HEK293 (cell line): ENCODE measurements around the gene FAM81A.

Experiments used
- CTCF ChIA-PET: fragments of 350-600 bp; formaldehyde crosslinking; extraction: SDS; loops from one replicate; lab custom pipeline; 2021; ENCODE audit warnings: antibody characterized with exemption; lab: Yijun Ruan, JAX
- POLR2A ChIA-PET: fragments of 300-600 bp; formaldehyde crosslinking; extraction: SDS; loops from one replicate; lab custom pipeline; 2020; ENCODE audit warnings: antibody characterized with exemption, inconsistent platforms; lab: Yijun Ruan, JAX
- H3K27ac ChIP-seq: fragments of 200-500 bp; sonication (Bioruptor generic); 2 replicates; pipeline ENCODE4 v1.5.1; 2014; ENCODE audit warnings: low read depth, low read length, control low read depth, inconsistent platforms; ENCODE audit errors: extremely low read depth
- H3K36me3 ChIP-seq, 2 experiments: fragments of 200-500 bp in 1 of 2; sonication (Bioruptor generic) in 1 of 2; 1 replicate in 1 of 2; 2 replicates in 1 of 2; pipeline ENCODE4 v1.5.1; 2014 to 2017; ENCODE audit warnings: inconsistent platforms in 2 of 2, low read length in 2 of 2; ENCODE audit not compliant: control insufficient read depth in 2 of 2, insufficient read depth in 1 of 2
- H3K4me1 ChIP-seq: fragments of 200-500 bp; sonication (Bioruptor generic); 2 replicates; pipeline ENCODE4 v1.5.1; 2014; ENCODE audit warnings: mild to moderate bottlenecking, low read length, inconsistent platforms; ENCODE audit not compliant: control insufficient read depth, insufficient read depth
- H3K4me3 ChIP-seq: 2 replicates; pipeline ENCODE4 v1.5.1; 2011; ENCODE audit warnings: low read depth, mild to moderate bottlenecking, control low read depth, low read length, moderate library complexity
- H3K9me3 ChIP-seq: fragments of 200-500 bp; sonication (Bioruptor generic); 2 replicates; pipeline ENCODE4 v1.5.1; 2014; ENCODE audit warnings: low read depth, low read length, inconsistent platforms; ENCODE audit not compliant: control insufficient read depth, insufficient read depth
- MZF1 ChIP-seq: fragments of 450-650 bp; formaldehyde crosslinking; IDR thresholded peaks from 2 replicates; pipeline ENCODE4 v1.5.1; 2017; ENCODE audit warnings: missing biosample characterization, missing genetic modification characterization, borderline replicate concordance
- SETDB1 ChIP-seq: IDR thresholded peaks from one replicate; pipeline ENCODE4 v1.6.1; 2017; ENCODE audit warnings: mild to moderate bottlenecking, low read length, moderate library complexity, mixed read lengths; ENCODE audit not compliant: insufficient read length
- ZFP3 ChIP-seq: fragments of 450-650 bp; formaldehyde crosslinking; IDR thresholded peaks from 2 replicates; pipeline ENCODE4 v1.5.1; 2016; ENCODE audit warnings: low read depth, missing biosample characterization, missing genetic modification characterization
- ZFP69B ChIP-seq: fragments of 450-650 bp; formaldehyde crosslinking; IDR thresholded peaks from 2 replicates; pipeline ENCODE4 v1.5.1; 2016; ENCODE audit warnings: missing biosample characterization, missing genetic modification characterization
- ZNF112 ChIP-seq: fragments of 450-650 bp; formaldehyde crosslinking; IDR thresholded peaks from 2 replicates; pipeline ENCODE4 v1.5.0; 2017; ENCODE audit warnings: missing biosample characterization, missing genetic modification characterization
- ZNF16 ChIP-seq: fragments of 450-650 bp; formaldehyde crosslinking; IDR thresholded peaks from 2 replicates; pipeline ENCODE4 v1.5.1; 2016; ENCODE audit warnings: low read depth, missing biosample characterization, missing genetic modification characterization
- ZNF202 ChIP-seq: fragments of 450-650 bp; formaldehyde crosslinking; IDR thresholded peaks from 2 replicates; pipeline ENCODE4 v1.5.1; 2016; ENCODE audit warnings: missing biosample characterization, missing genetic modification characterization, borderline replicate concordance
- ZNF416 ChIP-seq: fragments of 450-650 bp; formaldehyde crosslinking; IDR thresholded peaks from 2 replicates; pipeline ENCODE4 v1.5.1; 2016; ENCODE audit warnings: missing biosample characterization, missing genetic modification characterization
- ZNF548 ChIP-seq: fragments of 450-650 bp; formaldehyde crosslinking; IDR thresholded peaks from 2 replicates; pipeline ENCODE4 v1.5.1; 2016; ENCODE audit warnings: missing biosample characterization, missing genetic modification characterization
- ZNF561 ChIP-seq: fragments of 450-650 bp; IDR thresholded peaks from 2 replicates; pipeline ENCODE4 v1.5.1; 2018; ENCODE audit warnings: missing biosample characterization, missing genetic modification characterization, borderline replicate concordance
- TF ChIP-seq, protein P1 (sequence below): fragments of 450-650 bp; IDR thresholded peaks from 2 replicates; pipeline ENCODE4 v1.5.1; 2018; ENCODE audit warnings: missing biosample characterization, mild to moderate bottlenecking, missing genetic modification characterization
- TF ChIP-seq, protein P2 (sequence below): fragments of 450-650 bp; formaldehyde crosslinking; IDR thresholded peaks from 2 replicates; pipeline ENCODE4 v1.5.1; 2016; ENCODE audit warnings: missing biosample characterization, missing genetic modification characterization

FAM81A gene

DNA sequence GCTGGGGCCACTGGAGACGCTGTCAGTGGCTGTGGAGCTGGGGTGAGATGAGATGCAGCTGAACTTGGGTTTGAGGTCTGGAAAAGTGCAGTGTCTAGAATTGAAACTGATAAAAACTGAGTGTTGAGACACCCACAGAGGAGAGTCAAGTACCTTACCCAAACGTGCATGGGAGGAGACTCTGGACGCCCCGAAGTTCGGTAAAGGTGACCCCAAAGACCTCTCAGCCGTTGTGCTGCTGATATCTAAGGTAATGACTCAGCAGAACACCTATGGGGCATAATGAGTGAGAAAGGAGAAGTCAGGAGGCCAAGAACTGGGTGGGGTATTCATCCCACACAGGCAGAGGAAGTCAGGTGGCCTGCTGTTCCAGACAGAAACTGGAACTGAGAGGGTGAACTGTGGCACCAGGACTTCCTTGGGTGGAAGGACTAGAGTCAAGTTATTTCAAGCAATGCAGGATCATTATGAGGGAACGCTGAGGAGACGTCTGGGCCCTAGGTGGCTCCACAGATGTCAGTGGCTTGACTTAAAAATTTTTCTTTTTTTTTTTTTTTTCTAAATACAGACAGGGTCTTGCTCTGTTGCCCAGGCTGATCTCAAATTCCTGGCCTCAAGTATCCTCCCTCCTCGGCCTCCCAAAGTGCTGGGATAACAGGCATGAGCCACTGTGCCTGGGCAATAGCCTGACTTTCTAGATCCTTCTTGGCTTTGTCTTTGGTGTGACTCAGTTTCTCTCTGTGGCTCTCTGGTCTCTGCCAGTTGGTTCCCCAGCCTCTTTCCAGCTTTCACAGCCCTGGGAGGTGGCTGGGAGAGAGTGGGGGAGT lies 105.9 kb downstream of the FAM81A start (continued):
- no peak for TF ChIP-seq ZNF112

DNA sequence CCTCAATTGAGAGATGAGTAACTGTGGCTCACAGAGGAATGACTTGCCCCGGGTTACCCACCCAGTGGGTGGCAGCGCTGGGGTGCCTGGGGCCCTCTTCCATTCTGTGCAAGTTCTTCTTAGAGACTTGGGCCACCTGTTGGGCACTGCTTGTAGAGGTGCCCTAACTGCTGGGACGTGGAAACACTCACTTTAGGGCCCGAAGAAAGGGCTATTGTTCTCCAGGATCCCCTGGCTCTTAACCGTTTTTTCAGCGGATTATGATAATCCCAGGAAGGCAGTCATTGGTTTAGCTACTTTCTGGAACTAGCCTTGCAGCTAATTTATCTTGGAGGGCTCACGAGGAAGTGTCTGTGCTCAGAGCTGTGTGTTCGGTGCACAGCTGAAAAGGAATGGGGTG lies 107.6 kb downstream of the FAM81A start:
- H3K4me3 ChIP-seq: no peak overlapping the region
- no peaks in the 10 kb centered on the region for H3K4me1 ChIP-seq
- no peak overlapping the region for H3K27ac ChIP-seq
- CTCF ChIA-PET: no interaction called here
- H3K36me3 ChIP-seq: no peaks in the 10 kb centered on the region
- H3K9me3 ChIP-seq: no peaks in the 10 kb centered on the region
- no peak for TF ChIP-seq ZFP69B (tag by site-specific recombination)
- TF ChIP-seq ZNF16 (tag by site-specific recombination): no peak
- TF ChIP-seq ZNF416 (tag by site-specific recombination): no peak
- POLR2A ChIA-PET: no interaction called here

GRCh38 chr15:59548501-59549226 lies 110.7 kb downstream of the FAM81A start:
- POLR2A ChIA-PET: no interaction called here
- H3K27ac ChIP-seq: no peak overlapping the region
- H3K4me1 ChIP-seq: no peaks in the 10 kb centered on the region
- CTCF ChIA-PET: interaction anchor here (0.7 to 1.3 kb wide), 2 partner anchors 16 to 17 kb away, joined by 3 to 5 read pairs; no protein-coding TSS in a partner anchor
- no peaks in the 10 kb centered on the region for H3K9me3 ChIP-seq
- no peaks in the 10 kb centered on the region for H3K36me3 ChIP-seq
- H3K4me3 ChIP-seq: no peak overlapping the region
- TF ChIP-seq SETDB1 (peak; percentile 69), ZNF416 (tag by site-specific recombination) (no peak)
- TF ChIP-seq, all 188 proteins: peak for 1

GRCh38 chr15:59549301-59550185 lies 111.6 kb downstream of the FAM81A start:
- ChIA-PET POLR2A (no interaction called here), CTCF (interaction anchor here (0.6 to 1.3 kb wide), 3 partner anchors 16 to 94 kb away, joined by 3 to 8 read pairs (median 5); no protein-coding TSS in a partner anchor)
- no peaks in the 10 kb centered on the region for H3K36me3 ChIP-seq
- no peaks in the 10 kb centered on the region for H3K9me3 ChIP-seq
- no peak overlapping the region for H3K4me3 ChIP-seq
- H3K4me1 ChIP-seq: no peaks in the 10 kb centered on the region
- no peak for TF ChIP-seq ZFP3 (tag by site-specific recombination)
- TF ChIP-seq ZNF202 (tag by site-specific recombination): no peak
- no peak for TF ChIP-seq ZNF561 (tag by site-specific recombination)
- no peak for TF ChIP-seq MZF1 (tag by site-specific recombination)
- TF ChIP-seq, protein P1, sequence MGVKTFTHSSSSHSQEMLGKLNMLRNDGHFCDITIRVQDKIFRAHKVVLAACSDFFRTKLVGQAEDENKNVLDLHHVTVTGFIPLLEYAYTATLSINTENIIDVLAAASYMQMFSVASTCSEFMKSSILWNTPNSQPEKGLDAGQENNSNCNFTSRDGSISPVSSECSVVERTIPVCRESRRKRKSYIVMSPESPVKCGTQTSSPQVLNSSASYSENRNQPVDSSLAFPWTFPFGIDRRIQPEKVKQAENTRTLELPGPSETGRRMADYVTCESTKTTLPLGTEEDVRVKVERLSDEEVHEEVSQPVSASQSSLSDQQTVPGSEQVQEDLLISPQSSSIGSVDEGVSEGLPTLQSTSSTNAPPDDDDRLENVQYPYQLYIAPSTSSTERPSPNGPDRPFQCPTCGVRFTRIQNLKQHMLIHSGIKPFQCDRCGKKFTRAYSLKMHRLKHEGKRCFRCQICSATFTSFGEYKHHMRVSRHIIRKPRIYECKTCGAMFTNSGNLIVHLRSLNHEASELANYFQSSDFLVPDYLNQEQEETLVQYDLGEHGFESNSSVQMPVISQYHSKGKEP (tag by site-specific recombination): no peak
- no peak for TF ChIP-seq ZNF548 (tag by site-specific recombination)
- TF ChIP-seq, protein P2, sequence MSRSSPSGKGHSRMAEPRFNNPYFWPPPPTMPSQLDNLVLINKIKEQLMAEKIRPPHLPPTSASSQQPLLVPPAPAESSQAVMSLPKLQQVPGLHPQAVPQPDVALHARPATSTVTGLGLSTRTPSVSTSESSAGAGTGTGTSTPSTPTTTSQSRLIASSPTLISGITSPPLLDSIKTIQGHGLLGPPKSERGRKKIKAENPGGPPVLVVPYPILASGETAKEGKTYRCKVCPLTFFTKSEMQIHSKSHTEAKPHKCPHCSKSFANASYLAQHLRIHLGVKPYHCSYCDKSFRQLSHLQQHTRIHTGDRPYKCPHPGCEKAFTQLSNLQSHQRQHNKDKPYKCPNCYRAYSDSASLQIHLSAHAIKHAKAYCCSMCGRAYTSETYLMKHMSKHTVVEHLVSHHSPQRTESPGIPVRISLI (tag by site-specific recombination): no peak
- TF ChIP-seq, all 188 proteins: peak for 0
- no peak overlapping the region for H3K27ac ChIP-seq
